Panc1 (cell line): ENCODE data around the gene MEIS1.

Experiments used
- POLR2AphosphoS5 ChIP-seq: IDR thresholded peaks from 2 replicates; pipeline ENCODE4 v1.6.1; 2012; ENCODE audit warnings: mild to moderate bottlenecking, low read depth, low read length, moderate library complexity
- REST ChIP-seq, 2 experiments: IDR thresholded peaks; 2 replicates each; pipeline ENCODE4 v1.6.1; 2011 to 2012; ENCODE audit warnings: low read depth in 2 of 2, control low read depth in 1 of 2, low read length in 1 of 2, mild to moderate bottlenecking in 1 of 2, moderate library complexity in 1 of 2; ENCODE audit not compliant: insufficient read depth in 1 of 2
- SIN3A ChIP-seq: IDR thresholded peaks from 2 replicates; pipeline ENCODE4 v1.6.1; 2012; ENCODE audit warnings: low read depth, mild to moderate bottlenecking, low read length, moderate library complexity, borderline replicate concordance; ENCODE audit not compliant: insufficient read depth
- TF ChIP-seq, protein P1 (sequence below): fragments of 450-650 bp; IDR thresholded peaks from 2 replicates; pipeline ENCODE4 v1.5.1; 2017; ENCODE audit warnings: mild to moderate bottlenecking

DNA sequence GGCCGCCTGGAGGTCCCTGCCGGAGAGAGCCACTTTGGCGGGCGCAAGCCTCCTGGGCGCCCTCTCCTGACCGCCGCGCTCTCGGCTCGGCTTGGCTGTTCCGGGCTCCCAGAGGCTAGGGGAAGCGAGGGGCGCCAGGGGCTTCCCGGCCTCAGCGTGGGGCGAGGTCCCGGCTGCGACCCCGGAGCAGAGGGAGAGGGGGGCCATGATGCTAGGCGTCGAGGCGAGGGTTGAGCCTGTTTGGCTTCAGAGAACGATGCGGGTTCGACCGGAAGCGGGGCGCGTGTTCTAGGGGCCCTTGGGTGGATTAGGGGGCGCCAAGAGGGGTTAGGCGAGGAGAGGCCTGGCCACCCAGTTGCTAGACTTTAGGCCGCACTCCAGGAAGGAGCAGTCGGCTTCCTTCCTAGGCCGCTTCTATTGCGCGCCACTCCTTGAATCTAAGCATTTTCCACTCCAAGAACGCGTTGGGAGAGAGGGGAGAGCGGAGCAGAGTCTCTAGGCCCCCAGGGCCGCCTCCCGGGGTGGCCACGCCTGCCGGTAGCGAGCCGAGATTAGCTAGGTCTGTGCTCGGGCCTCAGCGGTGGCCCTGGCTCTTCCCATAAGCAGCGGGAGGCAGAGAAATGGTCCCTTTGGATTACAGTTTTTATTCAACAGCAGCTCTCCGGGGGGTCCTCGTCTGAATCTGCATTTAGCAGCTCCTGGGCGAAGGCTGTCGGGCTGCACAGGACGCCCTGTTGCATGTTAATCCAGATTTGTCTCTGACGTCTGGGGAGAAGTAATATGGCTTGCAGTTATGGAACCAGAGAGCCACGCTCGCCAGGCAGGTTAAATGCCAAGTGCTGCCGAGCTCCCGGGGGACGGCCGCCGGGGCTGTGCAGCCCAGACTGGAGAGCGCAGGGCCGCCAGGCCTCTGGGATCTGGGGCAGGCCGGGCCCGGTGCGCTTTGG lies 11.3 kb downstream of the MEIS1 start:
- TF ChIP-seq REST (IDR thresholded peaks at IDR 0.05; ENCODE audit: insufficient read depth in 1 of 2, low read depth in 2 of 2, low read length in 1 of 2) (no peak), POLR2AphosphoS5 (no peak), SIN3A (no peak)
- TF ChIP-seq, protein P1, sequence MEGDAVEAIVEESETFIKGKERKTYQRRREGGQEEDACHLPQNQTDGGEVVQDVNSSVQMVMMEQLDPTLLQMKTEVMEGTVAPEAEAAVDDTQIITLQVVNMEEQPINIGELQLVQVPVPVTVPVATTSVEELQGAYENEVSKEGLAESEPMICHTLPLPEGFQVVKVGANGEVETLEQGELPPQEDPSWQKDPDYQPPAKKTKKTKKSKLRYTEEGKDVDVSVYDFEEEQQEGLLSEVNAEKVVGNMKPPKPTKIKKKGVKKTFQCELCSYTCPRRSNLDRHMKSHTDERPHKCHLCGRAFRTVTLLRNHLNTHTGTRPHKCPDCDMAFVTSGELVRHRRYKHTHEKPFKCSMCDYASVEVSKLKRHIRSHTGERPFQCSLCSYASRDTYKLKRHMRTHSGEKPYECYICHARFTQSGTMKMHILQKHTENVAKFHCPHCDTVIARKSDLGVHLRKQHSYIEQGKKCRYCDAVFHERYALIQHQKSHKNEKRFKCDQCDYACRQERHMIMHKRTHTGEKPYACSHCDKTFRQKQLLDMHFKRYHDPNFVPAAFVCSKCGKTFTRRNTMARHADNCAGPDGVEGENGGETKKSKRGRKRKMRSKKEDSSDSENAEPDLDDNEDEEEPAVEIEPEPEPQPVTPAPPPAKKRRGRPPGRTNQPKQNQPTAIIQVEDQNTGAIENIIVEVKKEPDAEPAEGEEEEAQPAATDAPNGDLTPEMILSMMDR: no peak
